Ovary (tissue), 3 donors: Measurements from ENCODE around the gene CARTPT.

ENCODE experiments used
- CTCF ChIP-seq, 3 donors: fragments of 450-650 bp in 2 of 3; fragments of 200-600 bp in 1 of 3; IDR thresholded peaks; one replicate each; pipeline versions ENCODE4 v1.5.1 to v1.8.0; 2016 to 2022; ENCODE audit warnings: antibody characterized with exemption in 3 of 3, mild to moderate bottlenecking in 1 of 3
- POLR2A ChIP-seq: fragments of 450-650 bp; IDR thresholded peaks from one replicate; pipeline ENCODE4 v1.6.1; 2017; ENCODE audit warnings: antibody characterized with exemption, mild to moderate bottlenecking, moderate library complexity
- donor health status: DM: no; HTN: no; CAD: no.

GRCh38 chr5:71762826-71763225 is 43.8 kb downstream of the CARTPT start:
- TF ChIP-seq CTCF (IDR thresholded peaks at IDR 0.05) (no peak), POLR2A (no peak)
